Inflammatory macrophage treated with lipopolysaccharide for 1 hour (primary cell): ENCODE results near the gene ALX1.
A peak's percentile ranks its signal among the peaks of the same experiment; 100 is the strongest.
"Not testable (repeated sequence)": the region's sequence is repeated elsewhere in the genome, so short reads cannot be mapped to it uniquely, and the experiment has no call there.

Experiments
- DNase-seq, 2 donors: peaks; one replicate each; pipeline ENCODE4 v3.0.0-alpha.2; 2020 to 2022

Gene ALX1

GRCh38 chr12:85308374-85308773 is 28.4 kb downstream of the ALX1 start:
- DNase-seq: no peak

- no peak for DNase-seq
Observed at GRCh38 chr12:85309125-85309566, 29.1 kb downstream of the ALX1 start.

GRCh38 chr12:85310025-85310424 is 30.0 kb downstream of the ALX1 start:
- no peak for DNase-seq

GRCh38 chr12:85310456-85311076 is 30.5 kb downstream of the ALX1 start:
- peak in 1 of 2 donors; percentile 24 for DNase-seq

- DNase-seq: not testable (repeated sequence)
Observed at GRCh38 chr12:85317866-85318636, 38.0 kb downstream of the ALX1 start.

GRCh38 chr12:85322715-85323114 is 42.7 kb downstream of the ALX1 start:
- DNase-seq: no peak

GRCh38 chr12:85325442-85325841 is 45.4 kb downstream of the ALX1 start:
- no peak for DNase-seq

- DNase-seq: no peak
Observed at GRCh38 chr12:85329913-85330312, 49.9 kb downstream of the ALX1 start.

GRCh38 chr12:85348779-85349178 is 68.8 kb downstream of the ALX1 start:
- DNase-seq: no peak

- no peak for DNase-seq
Observed at GRCh38 chr12:85350356-85350755, 70.3 kb downstream of the ALX1 start.
